HG03139 (cell line): ENCODE results near the gene TYROBP.
"Not testable (repeated sequence)": the region's sequence is repeated elsewhere in the genome, so short reads cannot be mapped to it uniquely, and the experiment has no call there.

Experiments used
- ATAC-seq: cut with Tn5 transposase; IDR thresholded peaks from one replicate; pipeline ENCODE4 v1.9.1; 2021; ENCODE audit not compliant: unreplicated experiment

TYROBP gene

DNA sequence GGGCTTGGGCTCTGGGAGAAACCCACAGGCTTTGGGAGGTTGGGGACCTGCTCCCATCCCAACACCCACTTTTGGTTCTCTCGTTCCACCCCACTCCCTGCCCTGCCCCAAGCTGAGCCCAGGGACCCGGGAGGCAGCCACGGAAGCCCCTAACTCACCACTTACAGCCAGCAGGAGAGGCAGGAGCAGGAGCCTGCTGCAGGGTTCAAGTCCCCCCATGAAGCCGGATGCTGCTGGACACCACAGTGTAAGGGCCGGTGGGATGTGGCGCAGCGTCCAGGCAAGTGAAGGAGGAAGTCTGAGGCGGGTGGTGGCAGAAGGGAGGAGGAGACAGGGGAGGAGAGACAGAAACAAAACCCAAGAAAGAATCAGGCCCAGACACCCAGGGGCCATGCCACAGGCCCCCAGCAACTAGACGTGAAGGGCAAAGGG is at the start of gene TYROBP:
Gene TYROBP (minus strand): TSS at position 286 of the 432 bp plus-strand sequence. CDS start 67 bp downstream, at position 219.
- no peak for ATAC-seq

DNA sequence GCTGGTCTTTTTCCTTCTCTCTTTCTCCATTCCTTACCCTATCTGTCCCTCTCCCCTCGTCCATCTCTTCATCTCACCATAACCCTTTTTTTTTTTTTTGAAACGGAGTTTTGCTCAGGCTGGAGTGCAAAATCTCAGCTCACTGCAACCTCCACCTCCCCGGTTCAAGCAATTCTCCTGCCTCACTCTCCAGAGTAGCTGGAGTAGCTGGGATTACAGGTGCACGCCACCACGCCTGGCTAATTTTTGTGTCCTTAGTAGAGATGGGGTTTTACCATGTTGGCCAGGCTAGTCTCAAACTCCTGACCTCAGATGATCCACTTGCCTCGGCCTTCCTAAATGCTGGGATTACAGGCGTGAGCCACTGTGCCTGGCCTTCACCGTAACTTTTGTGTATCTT is 49.3 kb upstream of the TYROBP start:
- not testable (repeated sequence) for ATAC-seq

- no peak for ATAC-seq
Measured at GRCh38 chr19:35955881-35956634, 48.0 kb upstream of the TYROBP start.

DNA sequence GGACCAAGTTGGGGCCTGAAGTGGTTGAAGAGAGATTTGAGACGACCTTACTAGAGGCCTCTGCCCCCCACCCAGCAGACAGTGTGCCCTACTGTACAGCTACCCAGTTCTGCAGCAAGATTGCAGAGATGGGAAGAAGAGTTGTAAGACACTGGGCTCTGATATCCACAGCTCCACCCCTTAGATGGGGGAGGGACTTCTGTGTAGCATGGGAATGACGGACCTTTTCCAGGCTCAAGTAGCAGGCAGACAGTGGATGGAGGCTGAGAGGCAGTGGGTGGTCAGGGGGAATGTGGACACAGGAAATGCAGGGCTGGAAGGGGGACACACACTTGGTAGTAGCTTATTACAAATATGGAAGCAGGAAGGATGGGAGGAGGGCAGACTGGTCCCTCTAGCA is 41.0 kb upstream of the TYROBP start:
- no peak for ATAC-seq

- no peak for ATAC-seq
Measured at GRCh38 chr19:35946203-35946602, 38.1 kb upstream of the TYROBP start.

DNA sequence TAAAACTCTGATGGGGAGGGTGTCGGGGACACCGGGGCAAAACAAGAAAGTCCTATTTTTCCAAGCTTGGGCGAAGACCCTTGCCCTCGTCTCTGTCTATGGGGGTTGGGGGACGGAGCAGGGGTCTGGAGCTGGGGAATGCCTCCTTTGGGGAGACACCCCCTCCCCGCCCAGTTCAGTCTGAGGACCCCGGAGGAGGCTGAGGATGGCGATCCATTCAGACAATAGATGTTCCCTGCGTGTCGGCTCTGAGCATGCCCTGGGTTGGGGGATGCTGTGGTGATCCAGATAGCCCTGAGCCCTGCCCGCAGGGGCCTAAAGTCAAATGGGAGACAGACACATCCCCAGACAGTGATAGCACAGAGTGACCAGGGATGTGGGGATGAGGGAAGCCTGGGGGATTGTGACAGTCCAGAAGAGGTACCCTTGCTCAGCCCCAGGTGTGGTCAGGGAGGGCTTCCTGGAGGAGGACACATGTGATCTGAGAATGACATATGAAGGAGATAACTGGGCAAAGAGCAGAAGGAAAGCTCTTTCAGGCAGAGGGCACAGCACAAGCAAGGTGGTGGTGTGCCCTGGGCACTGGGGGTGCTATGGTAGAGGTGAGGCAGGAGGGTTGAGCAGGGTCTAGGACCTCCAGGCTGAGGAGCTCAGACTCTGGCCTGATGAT is 37.2 kb upstream of the TYROBP start:
- no peak for ATAC-seq

GRCh38 chr19:35944556-35944955 is 36.5 kb upstream of the TYROBP start:
- no peak for ATAC-seq

DNA sequence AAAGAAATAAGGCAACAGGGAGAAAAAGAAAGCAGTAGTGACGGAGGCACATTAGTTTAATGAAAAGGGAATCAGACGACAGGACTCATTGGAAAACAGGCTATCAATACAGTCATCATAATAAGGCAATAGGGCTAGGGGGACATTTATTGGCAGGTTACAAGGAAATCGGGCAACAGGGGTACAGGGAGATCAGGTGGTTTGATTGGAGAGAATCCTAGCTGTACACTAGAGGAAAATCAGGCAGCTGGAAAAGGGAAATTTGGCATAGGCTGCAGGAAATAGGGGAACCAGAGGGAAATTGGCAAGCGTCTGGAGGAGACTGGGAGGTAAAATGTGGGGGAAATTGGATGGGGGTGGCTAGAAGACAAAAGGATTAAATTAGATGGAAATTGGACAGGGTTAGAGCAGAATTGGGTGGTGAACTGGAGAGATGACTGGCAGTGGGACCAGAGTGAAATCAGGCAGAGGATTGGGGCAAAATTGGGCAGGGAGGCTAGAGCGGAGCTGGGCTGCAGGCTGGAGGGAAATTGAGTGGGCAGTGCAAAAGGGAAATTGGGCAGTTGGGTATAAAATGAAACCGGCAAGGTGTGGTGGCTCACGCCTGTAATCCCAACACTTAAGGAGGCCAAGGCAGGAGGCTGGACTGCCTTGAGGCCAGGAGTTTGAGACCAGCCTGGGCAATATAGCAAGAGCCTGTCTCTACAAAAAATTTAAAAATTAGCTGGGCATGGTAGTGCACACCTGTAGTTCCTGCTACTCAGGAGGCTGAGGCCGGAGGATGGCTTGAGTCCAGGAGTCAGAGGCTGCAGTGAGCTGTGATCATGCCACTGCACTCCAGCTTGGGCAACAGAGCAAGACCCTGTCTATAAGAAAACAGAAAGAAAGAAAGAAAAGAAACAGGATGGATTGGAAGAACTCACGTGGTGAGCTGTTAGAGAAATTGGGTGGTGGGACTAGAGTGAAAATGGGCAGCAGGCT is 35.5 kb upstream of the TYROBP start:
- no peak for ATAC-seq

GRCh38 chr19:35942235-35942634 is 34.1 kb upstream of the TYROBP start:
- no peak for ATAC-seq

DNA sequence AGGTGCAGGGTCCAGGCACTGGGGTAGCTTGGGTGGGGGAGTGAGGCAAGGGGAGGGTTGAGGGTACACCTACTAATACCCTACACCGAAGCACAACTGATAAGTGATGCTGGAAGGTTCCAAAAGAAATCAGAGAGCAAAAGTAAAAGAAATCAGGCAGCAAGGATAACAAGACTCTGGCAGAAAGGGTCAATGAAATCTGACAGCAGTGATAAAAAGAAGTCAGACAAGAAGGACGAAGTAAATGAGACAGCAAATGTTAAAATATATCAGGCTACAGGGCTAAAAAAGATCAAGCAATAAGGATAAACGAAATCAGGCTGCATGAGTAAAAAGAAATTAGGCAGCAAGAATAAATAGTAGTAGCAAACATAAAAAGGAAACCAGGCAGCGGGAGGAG is 32.7 kb upstream of the TYROBP start:
- ATAC-seq: no peak

DNA sequence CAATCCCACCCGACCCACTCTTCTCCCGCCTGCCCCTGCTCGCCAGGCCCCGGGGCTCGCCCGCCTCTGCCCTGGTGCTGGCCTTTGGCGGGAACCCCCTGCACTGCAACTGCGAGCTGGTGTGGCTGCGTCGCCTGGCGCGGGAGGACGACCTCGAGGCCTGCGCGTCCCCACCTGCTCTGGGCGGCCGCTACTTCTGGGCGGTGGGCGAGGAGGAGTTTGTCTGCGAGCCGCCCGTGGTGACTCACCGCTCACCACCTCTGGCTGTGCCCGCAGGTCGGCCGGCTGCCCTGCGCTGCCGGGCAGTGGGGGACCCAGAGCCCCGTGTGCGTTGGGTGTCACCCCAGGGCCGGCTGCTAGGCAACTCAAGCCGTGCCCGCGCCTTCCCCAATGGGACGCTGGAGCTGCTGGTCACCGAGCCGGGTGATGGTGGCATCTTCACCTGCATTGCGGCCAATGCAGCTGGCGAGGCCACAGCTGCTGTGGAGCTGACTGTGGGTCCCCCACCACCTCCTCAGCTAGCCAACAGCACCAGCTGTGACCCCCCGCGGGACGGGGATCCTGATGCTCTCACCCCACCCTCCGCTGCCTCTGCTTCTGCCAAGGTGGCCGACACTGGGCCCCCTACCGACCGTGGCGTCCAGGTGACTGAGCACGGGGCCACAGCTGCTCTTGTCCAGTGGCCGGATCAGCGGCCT is 32.1 kb upstream of the TYROBP start:
- no peak for ATAC-seq

DNA sequence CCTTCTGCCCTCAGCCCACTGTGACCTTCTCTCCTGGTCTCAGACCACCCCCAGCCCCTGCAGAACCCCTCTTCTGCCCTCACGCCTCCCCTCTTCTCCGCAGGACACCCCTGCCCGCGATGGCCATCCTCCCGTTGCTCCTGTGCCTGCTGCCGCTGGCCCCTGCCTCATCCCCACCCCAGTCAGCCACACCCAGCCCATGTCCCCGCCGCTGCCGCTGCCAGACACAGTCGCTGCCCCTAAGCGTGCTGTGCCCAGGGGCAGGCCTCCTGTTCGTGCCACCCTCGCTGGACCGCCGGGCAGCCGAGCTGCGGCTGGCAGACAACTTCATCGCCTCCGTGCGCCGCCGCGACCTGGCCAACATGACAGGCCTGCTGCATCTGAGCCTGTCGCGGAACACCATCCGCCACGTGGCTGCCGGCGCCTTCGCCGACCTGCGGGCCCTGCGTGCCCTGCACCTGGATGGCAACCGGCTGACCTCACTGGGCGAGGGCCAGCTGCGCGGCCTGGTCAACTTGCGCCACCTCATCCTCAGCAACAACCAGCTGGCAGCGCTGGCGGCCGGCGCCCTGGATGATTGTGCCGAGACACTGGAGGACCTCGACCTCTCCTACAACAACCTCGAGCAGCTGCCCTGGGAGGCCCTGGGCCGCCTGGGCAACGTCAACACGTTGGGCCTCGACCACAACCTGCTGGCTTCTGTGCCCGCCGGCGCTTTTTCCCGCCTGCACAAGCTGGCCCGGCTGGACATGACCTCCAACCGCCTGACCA is 31.4 kb upstream of the TYROBP start:
- no peak for ATAC-seq

DNA sequence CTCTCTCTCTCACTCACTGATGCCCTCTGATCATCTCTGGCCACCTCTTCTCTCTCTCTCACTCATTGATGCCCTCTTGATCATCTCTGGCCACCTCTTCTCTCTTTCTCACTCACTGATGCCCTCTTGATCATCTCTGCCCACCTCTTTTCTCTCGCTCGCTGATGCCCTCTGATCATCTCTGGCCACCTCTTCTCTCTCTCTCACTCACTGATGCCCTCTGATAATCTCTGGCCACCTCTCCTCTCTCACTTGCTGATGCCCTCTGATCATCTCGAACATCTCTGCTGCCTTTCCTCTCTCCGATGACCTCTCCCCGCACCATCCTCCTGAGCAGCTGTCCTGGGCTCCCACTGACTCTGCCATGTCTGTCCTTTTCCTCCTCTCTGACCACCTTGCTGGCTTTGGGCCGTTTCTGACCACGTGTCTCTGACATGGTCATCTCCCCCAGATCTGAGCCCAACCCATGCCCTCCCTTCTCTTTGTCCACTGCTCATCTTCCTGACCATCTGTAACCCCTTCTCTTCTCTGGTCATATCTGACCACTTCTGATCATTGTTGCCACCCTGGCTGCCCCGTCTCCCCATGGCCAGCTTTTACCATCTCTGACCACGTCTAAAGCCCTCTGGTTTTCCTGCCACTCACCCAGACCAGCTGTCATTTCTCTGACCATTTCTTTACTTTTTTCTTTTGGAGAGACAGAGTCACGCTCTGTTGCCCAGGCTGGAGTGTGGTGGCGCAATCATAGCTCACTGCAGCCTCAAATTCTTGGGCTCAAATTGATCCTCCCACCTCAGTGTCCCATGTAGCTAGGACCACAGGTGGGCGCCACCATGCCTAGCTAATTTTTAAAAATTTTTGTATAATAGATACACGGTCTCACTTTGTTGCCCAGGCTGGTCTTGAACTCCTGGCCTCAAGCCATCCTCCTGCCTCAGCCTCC is 30.5 kb upstream of the TYROBP start:
- ATAC-seq: no peak

DNA sequence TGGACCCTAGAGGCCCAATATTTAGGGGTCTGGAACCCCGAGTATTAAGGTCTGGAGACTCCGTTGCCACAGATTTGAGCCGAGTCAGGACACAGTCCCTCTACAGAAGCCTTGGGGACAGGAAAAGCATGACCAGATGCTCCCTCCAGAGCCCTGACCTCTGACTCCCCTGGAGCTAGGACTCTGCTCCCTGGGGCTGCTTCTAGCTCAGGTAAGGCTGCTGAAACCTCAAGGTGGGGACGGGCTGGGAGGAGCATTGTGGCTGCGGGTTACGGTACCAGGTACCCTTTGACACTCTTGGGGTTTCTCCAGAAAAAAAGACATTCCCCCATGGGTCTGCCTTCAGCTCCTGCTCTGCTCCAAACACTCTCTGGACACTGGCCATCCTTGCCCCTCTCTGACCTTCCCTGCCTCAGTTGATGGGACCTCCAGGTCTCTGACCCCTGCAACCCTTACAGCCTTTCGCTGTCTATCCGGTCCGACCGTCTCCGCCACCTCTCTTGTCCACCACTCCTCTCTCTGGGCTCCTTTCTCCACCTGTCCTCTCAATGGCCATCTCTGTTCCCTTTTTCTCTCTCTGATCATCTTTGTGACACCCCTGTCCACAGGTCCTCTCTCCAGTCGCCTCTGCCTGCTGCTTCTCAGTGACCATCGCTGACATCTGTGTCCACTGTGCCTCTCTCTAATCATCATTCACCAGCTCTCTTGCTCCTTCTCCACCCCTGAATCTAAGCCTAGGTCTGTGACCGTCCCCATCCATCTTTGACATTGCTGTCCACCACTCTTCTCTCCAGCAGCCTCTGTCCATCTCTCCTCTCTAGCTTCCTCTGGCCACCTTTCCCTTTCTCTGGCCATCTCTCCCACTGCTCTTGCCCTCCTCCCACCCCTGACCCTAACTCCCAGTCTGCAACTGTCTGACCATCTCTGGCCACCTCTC is 29.5 kb upstream of the TYROBP start:
- no peak for ATAC-seq

GRCh38 chr19:35936738-35937268 is 28.7 kb upstream of the TYROBP start:
- ATAC-seq: no peak

DNA sequence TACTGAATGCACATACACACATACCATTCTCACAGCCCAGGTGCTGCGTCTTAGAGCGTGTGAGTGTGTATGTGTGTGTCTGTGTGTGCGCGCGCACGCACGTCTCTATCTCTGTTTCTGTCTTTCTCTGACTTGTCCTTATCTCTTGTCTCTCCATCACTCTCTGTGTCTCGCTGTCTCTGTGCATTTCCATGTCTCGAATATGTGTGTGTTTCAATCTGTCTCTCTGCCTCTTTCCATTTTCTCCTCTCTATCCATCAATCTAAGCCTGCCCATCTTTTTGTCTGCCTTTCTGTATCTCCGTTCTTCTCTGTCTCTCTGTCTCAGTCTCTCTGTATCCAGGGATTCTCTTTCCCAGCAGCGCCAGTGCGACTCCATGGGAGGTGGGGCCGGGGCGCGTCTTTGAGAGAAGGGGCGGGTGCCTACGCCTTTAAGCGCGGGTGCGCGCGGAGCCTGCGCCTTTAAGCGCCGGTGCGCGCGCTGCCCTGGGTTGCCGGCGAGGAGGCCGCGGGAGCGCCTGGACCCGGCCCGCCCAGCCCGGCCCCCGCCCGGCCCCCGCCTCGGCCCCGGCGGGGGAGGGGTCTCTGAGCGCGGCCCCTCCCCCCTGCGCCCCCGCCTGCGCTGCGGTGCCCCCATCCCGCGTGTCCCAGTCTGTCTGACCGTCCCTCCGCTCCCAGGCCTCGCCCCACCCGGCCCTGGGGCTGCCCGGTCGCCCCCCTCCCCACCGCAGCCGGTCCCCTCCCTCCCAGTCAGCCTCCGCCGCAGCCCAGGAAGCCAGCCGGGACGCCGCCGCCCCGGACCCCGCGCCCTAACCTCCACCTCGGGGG is 28.0 kb upstream of the TYROBP start, which contains the start of gene LRFN3:
Gene LRFN3 (plus strand): TSS at position 464 of the 827 bp plus-strand sequence. CDS start 3,052 bp downstream, outside the sequence.
- ATAC-seq: no peak
